ENCODE data around the gene RAE1. TPM values are rescaled to one million over a fixed set of nuclear protein-coding genes. Genes with fewer than 3 reads are reported as not detected.
"Not testable (repeated sequence)": the region's sequence is repeated elsewhere in the genome, so short reads cannot be mapped to it uniquely, and the experiment has no call there.

The RAE1 gene
- total RNA-seq, 1 donor from 2014 or later, result 59.2 TPM

DNA sequence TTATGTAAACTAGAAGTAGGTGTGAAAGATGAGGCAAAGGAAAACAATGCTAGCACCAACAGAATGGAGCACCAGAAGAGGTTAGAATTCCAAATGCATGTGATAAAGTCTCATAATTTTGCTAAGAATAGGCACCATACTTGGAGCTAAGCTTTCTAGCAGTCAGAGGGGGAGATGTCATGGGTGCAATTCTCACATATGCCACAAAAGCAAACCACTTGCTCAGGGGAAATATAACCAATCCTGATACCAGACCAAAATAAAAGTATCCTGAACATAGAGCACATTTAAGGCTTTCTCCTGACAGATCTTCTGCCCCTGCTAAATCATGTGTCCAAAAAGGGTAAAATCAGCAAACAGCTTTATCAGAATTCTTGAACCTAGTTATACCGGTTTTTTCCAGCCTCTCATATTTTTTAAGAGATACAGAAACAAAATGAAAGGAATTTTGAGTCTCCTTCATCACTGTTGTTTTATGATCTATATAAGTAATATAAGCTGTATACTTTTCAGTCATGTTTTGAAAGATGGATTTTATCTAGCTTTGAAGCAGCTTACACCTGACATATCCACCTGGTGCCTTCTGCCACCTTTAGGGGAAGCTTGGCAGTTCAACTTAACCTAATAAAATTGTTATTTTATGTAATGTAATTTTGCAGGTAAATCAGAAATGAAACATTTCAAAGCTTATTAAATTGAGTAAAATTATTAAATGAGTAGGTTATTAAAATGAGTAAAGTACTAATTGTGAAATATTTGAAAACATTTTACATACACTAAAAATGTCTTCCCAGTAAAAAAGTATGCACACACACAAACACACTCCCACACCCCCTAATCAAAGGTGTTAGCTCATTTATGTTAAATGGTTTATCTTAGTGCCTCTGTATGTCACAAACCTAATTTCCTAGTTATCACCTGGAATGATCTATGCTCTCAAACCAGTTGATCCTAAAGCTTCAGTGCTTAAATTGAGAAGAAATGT lies 18.7 kb upstream of the RAE1 start:
- H3K4me1 Mint-ChIP-seq (ENCODE audit: low read depth), result no peaks in the 10 kb centered on the region
- no peak overlapping the region for H3K4me3 Mint-ChIP-seq
- no peak for DNase-seq (ENCODE audit: low spot score)
- H3K36me3 Mint-ChIP-seq (ENCODE audit: low read depth), result no peaks in the 10 kb centered on the region
- no peaks in the 10 kb centered on the region for H3K9me3 Mint-ChIP-seq
- H3K27ac Mint-ChIP-seq, result no peak overlapping the region
- intact Hi-C loops (cut with micrococcal nuclease), result no loop called here
- H3K27me3 Mint-ChIP-seq (ENCODE audit: insufficient read depth), result peaks cover 28% of the 10 kb centered on the region

GRCh38 chr20:57335392-57335791 lies 15.7 kb upstream of the RAE1 start:
- Mint-ChIP-seq H3K27me3 (ENCODE audit: insufficient read depth) (peaks cover 26% of the 10 kb centered on the region), H3K36me3 (ENCODE audit: low read depth) (no peaks in the 10 kb centered on the region), H3K4me3 (no peak overlapping the region), H3K4me1 (ENCODE audit: low read depth) (no peaks in the 10 kb centered on the region), H3K27ac (no peak overlapping the region), H3K9me3 (no peaks in the 10 kb centered on the region)
- intact Hi-C loops (cut with micrococcal nuclease), result no loop called here
- no peak for DNase-seq (ENCODE audit: low spot score)

DNA sequence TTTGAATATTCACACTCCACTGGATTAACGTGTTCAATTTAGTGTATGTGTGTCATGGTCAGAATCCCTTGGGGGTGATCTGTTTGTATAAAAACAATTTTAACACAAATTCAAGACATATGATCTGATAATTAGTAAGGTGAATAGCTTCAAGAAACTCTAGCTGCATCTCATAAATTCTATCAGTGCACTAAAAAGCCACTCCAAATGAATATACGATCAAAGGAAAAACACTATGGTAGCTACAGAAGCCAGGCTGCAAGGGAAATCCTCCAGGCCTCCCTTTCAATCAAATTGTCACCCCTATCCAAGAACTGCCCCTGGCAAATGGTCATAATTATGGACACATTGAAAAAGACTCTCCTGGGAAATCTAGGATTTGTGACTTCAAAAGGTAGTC lies 9.4 kb upstream of the RAE1 start:
- Mint-ChIP-seq H3K36me3 (ENCODE audit: low read depth) (no peaks in the 10 kb centered on the region), H3K27me3 (ENCODE audit: insufficient read depth) (peaks cover 24% of the 10 kb centered on the region), H3K4me1 (ENCODE audit: low read depth) (no peaks in the 10 kb centered on the region), H3K9me3 (no peaks in the 10 kb centered on the region), H3K4me3 (no peak overlapping the region), H3K27ac (no peak overlapping the region)
- intact Hi-C loops (cut with micrococcal nuclease), result no loop called here
- no peak for DNase-seq (ENCODE audit: low spot score)

DNA sequence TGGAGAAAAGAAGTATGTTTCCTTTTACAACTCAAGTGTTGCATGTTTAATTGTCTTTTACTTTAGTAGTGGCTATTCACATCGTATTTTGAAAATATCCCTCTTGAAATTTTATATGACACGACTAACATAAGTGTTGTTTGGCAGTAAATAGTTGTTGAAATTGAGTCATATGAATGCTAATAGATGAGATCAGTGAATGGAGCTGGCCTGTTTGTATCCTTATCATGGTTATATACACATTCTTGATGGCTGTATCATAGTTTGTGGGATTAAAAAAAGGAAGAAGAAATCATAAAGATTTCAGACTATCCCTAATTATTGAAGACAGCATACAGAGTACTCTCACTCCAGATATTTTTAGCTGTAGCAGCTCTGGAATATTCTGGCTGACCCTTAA lies 8.2 kb upstream of the RAE1 start:
- no peaks in the 10 kb centered on the region for H3K36me3 Mint-ChIP-seq (ENCODE audit: low read depth)
- H3K4me3 Mint-ChIP-seq, result no peak overlapping the region
- H3K4me1 Mint-ChIP-seq (ENCODE audit: low read depth), result peaks cover 6% of the 10 kb centered on the region
- H3K27ac Mint-ChIP-seq, result no peak overlapping the region
- H3K27me3 Mint-ChIP-seq (ENCODE audit: insufficient read depth), result peaks cover 26% of the 10 kb centered on the region
- intact Hi-C loops (cut with micrococcal nuclease), result no loop called here
- no peak for DNase-seq (ENCODE audit: low spot score)
- H3K9me3 Mint-ChIP-seq, result no peaks in the 10 kb centered on the region

GRCh38 chr20:57346477-57346876 lies 4.6 kb upstream of the RAE1 start:
- Mint-ChIP-seq H3K4me3 (no peak overlapping the region), H3K4me1 (ENCODE audit: low read depth) (peaks cover 15% of the 10 kb centered on the region), H3K36me3 (ENCODE audit: low read depth) (peaks cover under 1% of the 10 kb centered on the region), H3K27ac (no peak overlapping the region), H3K9me3 (no peaks in the 10 kb centered on the region), H3K27me3 (ENCODE audit: insufficient read depth) (peaks cover 26% of the 10 kb centered on the region)
- intact Hi-C loops (cut with micrococcal nuclease), result loop anchor here (1.0 kb wide), 3 partner anchors 123 to 796 kb away; no protein-coding TSS in a partner anchor
- DNase-seq (ENCODE audit: low spot score), result peak; percentile 41

DNA sequence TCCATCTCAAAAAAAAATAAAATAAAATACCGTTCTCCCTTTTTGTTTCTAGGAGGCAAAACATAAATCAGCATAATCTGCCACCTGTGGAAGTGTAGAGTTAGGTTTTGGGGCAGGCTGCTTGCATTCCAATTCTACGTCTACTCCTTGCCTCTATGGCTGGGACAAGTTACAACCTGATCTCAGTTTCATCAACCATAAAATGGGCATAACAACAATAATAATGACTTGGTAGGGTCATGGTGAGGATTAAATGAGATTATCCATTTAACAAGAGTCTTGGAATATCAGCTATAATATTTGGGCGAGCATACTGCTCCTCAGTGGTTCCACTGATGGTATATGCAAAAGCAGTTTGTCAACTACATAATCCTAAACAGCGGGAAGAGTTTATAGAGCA lies 3.7 kb upstream of the RAE1 start:
- Mint-ChIP-seq H3K9me3 (no peaks in the 10 kb centered on the region), H3K27me3 (ENCODE audit: insufficient read depth) (peaks cover 21% of the 10 kb centered on the region), H3K27ac (no peak overlapping the region), H3K4me1 (ENCODE audit: low read depth) (peaks cover 24% of the 10 kb centered on the region), H3K4me3 (no peak overlapping the region), H3K36me3 (ENCODE audit: low read depth) (peaks cover 8% of the 10 kb centered on the region)
- intact Hi-C loops (cut with micrococcal nuclease), result no loop called here
- DNase-seq (ENCODE audit: low spot score), result no peak

DNA sequence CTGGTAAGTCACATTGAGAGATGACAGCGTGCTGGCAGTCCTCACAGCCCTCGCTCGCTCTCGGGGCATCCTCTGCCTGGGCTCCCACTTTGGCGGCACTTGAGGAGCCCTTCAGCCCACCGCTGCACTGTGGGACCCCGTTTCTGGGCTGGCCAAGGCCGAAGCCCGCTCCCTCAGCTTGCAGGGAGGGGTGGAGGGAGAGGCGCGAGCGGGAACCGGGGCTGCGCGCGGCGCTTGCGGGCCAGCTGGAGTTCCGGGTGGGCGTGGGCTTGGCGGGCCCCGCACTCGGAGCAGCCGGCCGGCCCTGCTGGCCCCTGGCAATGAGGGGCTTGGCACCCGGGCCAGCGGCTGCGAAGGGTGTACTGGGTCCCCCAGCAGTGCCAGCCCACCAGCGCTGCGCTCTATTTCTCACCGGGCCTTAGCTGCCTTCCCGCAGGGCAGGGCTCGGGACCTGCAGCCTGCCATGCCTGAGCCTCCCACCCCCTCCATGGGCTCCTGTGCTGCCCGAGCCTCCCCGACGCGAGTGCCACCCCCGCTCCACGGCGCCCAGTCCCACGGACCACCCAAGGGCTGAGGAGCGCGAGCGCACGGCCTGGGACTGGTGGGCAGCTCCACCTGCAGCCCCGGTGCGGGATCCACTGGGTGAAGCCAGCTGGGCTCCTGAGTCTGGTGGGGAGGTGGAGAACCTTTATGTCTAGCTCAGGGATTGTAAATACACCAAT lies 2.7 kb upstream of the RAE1 start:
- H3K9me3 Mint-ChIP-seq; H3K4me3 Mint-ChIP-seq; H3K27ac Mint-ChIP-seq; DNase-seq (ENCODE audit: low spot score); intact Hi-C loops (cut with micrococcal nuclease): not testable (repeated sequence)
- Mint-ChIP-seq H3K27me3 (ENCODE audit: insufficient read depth) (peaks cover 12% of the 10 kb centered on the region), H3K4me1 (ENCODE audit: low read depth) (peaks cover 32% of the 10 kb centered on the region), H3K36me3 (ENCODE audit: low read depth) (peaks cover 15% of the 10 kb centered on the region)

DNA sequence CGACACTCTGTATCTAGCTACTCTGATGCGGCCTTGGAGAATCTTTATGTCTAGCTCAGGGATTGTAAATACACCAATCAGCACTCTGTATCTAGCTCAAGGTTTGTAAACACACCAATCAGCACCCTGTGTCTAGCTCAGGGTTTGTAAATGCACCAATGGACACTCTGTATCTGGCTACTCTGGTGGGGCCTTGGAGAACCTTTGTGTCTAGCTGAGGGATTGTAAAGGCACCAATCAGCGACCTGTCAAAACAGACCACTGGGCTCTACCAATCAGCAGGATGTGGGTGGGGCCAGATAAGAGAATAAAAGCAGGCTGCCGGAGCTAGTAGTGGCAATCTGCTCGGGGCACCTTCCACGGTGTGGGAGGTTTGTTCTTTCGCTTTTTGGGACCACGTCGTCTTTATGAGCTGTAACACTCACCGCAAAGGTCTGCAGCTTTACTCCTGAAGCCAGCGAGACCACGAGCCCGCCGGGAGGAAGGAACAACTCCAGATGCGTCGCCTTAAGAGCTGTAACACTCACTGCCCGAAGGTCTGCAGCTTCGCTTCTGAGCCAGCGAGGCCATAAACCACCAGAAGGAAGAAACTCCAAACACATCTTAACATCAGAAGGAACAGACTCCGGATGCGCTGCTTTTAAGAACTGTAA lies 2.0 kb upstream of the RAE1 start:
- intact Hi-C loops (cut with micrococcal nuclease); H3K9me3 Mint-ChIP-seq; DNase-seq (ENCODE audit: low spot score): not testable (repeated sequence)
- Mint-ChIP-seq H3K27me3 (ENCODE audit: insufficient read depth) (peaks cover 10% of the 10 kb centered on the region), H3K4me3 (peak overlapping the region; percentile 63), H3K36me3 (ENCODE audit: low read depth) (peaks cover 20% of the 10 kb centered on the region), H3K27ac (peak overlapping the region; percentile 67), H3K4me1 (ENCODE audit: low read depth) (peaks cover 32% of the 10 kb centered on the region)

- Mint-ChIP-seq H3K36me3 (ENCODE audit: low read depth) (peaks cover 30% of the 10 kb centered on the region), H3K4me3 (peak overlapping the region; percentile 74), H3K27ac (peak overlapping the region; percentile 78), H3K4me1 (ENCODE audit: low read depth) (peaks cover 32% of the 10 kb centered on the region), H3K9me3 (no peaks in the 10 kb centered on the region), H3K27me3 (ENCODE audit: insufficient read depth) (peaks cover 5% of the 10 kb centered on the region)
- intact Hi-C loops (cut with micrococcal nuclease), result loop anchor here (2.0 kb wide), 1 partner anchor 361 kb away; the partner anchor contains the start of gene PMEPA1
- no peak for DNase-seq (ENCODE audit: low spot score)
Measured at GRCh38 chr20:57350081-57350710, 859 bp upstream of the RAE1 start.

GRCh38 chr20:57350726-57351041 lies 371 bp upstream of the RAE1 start:
- H3K27ac Mint-ChIP-seq, result peak overlapping the region; percentile 89
- H3K9me3 Mint-ChIP-seq, result not testable (repeated sequence)
- H3K4me1 Mint-ChIP-seq (ENCODE audit: low read depth), result peaks cover 32% of the 10 kb centered on the region

GRCh38 chr20:57352305-57352704 lies 1.2 kb downstream of the RAE1 start:
- Mint-ChIP-seq H3K27me3 (ENCODE audit: insufficient read depth) (peaks cover 2% of the 10 kb centered on the region), H3K36me3 (ENCODE audit: low read depth) (peaks cover 39% of the 10 kb centered on the region), H3K27ac (no peak overlapping the region), H3K4me3 (peak overlapping the region; percentile 96), H3K4me1 (ENCODE audit: low read depth) (peaks cover 31% of the 10 kb centered on the region), H3K9me3 (no peaks in the 10 kb centered on the region)
- DNase-seq (ENCODE audit: low spot score), result no peak
- intact Hi-C loops (cut with micrococcal nuclease), result no loop called here

More at GRCh38 chr20:57350726-57351041, 371 bp upstream of the RAE1 start:
- Mint-ChIP-seq H3K4me3 (peak overlapping the region; percentile 96), H3K36me3 (ENCODE audit: low read depth) (peaks cover 33% of the 10 kb centered on the region)
- intact Hi-C loops (cut with micrococcal nuclease), result loop anchor here (1.0 to 2.0 kb wide), 5 partner anchors 39 to 958 kb away; partner anchors contain the start of genes AURKA, CSTF1 and PMEPA1
- not testable (repeated sequence) for DNase-seq (ENCODE audit: low spot score); H3K27me3 Mint-ChIP-seq (ENCODE audit: insufficient read depth)

GRCh38 chr20:57353351-57353750 lies 2.3 kb downstream of the RAE1 start:
- H3K9me3 Mint-ChIP-seq, result no peaks in the 10 kb centered on the region
- peak overlapping the region; percentile 38 for H3K4me3 Mint-ChIP-seq
- intact Hi-C loops (cut with micrococcal nuclease), result no loop called here
- H3K4me1 Mint-ChIP-seq (ENCODE audit: low read depth), result peaks cover 24% of the 10 kb centered on the region
- no peaks in the 10 kb centered on the region for H3K27me3 Mint-ChIP-seq (ENCODE audit: insufficient read depth)
- H3K27ac Mint-ChIP-seq, result no peak overlapping the region
- DNase-seq (ENCODE audit: low spot score), result no peak
- peaks cover 39% of the 10 kb centered on the region for H3K36me3 Mint-ChIP-seq (ENCODE audit: low read depth)
